NCI-H1092 (cell line): ENCODE measurements around the gene SLIT3.

Experiments
- DNase-seq: peaks from one replicate; lab custom pipeline; 2025; lab: John Stamatoyannopoulos, UW

Gene SLIT3

DNA sequence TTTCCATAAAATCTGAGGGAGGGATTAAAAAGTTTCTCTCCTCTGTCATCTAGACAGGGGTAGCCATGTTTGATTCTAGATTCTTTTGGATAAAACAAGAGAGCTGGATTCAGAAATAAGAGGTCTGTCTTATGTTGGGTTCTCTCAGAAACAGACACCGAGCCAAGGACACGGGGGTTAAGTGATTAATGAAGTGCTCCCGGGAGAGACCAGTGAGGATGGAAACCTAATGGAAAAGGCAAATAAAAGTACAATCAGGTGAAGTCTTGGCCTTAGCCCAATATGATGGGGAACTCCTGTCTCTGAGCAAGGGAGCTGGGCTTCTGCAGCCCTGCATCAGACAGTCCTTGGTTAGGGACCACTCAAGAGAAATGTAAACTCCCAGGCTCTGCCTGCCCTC lies 413.0 kb downstream of the SLIT3 start:
- DNase-seq = no peak

DNA sequence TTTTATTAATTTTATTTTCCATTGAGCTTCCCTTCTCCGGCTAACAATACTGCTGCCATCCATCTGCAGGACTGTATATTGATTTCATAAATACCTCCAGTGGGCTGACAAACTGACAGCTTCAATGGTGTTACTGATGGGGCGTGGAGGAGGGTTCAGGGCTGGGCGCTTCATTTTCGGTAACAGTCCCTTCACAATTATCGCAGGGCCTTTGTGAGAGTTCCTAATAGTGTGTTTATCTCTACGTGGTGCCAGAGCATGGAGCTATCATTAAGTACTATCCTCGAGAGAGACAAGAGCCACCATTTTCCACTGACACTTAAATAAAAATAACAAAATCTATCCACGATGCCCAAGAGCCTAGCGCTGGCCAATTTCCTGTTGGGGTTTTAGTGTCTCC lies 414.8 kb downstream of the SLIT3 start:
- DNase-seq = no peak

DNA sequence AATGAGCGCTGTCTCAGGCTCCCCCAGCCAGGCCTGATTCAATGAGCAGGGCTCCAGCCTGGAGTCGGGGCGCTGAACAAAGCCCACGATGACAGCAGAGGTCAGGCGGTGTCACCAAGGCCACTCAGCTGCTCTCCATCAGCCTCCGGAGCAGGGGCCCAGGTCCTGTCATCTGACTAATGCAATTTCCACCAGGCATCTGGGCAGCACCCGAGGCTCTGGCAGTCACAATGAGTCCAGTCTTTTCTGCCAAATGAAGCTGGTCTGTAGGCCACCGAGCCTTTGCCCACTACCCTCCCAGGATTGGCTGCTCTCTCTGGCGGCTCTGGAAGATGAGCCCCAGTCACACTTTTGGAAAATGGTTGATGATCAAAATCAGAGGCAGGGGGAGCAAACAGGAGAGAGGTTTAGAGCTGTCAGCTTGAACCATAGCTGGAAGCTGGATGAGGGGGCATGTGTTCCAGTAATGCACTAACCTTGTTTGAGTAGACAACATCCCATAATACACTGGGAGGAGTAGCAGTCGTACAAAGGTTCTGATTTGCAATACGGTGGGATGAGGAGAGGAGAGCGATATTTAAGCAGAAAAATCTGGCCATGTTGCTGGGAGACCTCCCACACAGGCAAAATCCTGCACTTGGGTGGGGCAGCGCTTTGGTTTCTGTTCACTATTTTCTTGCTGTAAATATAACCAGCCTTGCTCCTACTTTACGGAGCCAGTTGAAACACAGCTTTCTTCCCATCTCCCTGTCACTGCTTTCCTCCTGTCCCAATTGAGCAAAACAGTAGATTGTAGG lies 415.4 kb downstream of the SLIT3 start:
- DNase-seq = no peak

DNA sequence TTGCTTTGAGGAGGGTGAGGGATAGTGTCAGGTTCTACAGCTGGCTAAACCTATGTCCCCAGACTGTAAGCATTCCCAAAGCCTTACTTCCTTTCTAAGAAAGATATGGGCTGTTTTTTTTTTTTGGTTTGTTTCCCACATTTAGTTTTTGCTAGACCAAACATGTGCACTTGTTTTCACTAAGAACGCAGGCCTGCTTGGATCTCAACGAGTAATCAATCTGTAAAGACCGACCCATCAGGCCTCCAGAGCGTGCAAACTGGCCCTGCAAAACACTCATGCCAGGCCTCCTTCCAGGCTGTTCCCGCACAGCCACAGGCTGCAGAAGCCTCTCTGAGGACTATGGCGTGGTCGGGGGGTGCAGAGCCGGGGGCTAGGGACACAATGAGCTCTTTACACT lies 416.9 kb downstream of the SLIT3 start:
- DNase-seq = no peak

DNA sequence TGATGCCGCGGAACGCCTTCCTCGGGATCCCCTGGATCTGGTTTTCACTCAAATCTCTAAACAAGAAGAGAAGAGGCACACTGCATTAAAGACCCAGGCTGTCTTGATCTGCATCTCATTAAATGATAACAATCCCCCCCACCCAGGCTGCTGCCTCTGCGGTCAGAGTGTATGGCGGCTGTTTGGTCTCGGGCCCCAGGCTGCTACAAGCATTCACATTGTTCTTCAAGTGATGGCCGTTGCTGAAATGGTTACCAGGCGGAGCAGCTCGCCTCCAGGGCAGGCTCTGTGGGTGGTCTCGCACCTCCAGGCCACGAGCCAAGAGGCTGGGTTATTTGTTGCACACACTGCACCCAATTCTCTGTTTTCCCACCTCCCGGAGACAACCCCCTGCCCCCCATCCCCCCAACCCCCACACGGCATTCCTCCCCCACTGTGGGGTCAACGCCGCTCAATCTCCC lies 417.6 kb downstream of the SLIT3 start:
- no peak for DNase-seq

DNA sequence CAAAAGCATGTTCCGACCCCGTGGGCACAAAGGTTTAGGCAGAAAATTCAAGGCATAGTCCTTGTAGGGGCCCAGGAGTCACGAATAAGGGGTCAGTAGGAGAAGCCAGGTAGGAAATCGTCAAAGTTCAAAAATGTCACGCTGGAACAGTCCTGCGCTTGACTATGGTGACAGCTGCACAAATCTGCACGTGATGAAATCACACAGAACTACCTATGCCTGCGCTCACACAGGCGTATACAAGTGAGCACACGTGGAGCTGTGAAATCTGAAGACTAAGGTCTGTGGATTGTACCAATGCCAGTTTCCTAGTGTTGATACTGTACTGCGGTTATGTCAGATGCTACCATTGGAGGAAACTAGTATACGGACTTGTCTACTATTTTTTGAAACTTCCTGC lies 418.7 kb downstream of the SLIT3 start:
- no peak for DNase-seq

DNA sequence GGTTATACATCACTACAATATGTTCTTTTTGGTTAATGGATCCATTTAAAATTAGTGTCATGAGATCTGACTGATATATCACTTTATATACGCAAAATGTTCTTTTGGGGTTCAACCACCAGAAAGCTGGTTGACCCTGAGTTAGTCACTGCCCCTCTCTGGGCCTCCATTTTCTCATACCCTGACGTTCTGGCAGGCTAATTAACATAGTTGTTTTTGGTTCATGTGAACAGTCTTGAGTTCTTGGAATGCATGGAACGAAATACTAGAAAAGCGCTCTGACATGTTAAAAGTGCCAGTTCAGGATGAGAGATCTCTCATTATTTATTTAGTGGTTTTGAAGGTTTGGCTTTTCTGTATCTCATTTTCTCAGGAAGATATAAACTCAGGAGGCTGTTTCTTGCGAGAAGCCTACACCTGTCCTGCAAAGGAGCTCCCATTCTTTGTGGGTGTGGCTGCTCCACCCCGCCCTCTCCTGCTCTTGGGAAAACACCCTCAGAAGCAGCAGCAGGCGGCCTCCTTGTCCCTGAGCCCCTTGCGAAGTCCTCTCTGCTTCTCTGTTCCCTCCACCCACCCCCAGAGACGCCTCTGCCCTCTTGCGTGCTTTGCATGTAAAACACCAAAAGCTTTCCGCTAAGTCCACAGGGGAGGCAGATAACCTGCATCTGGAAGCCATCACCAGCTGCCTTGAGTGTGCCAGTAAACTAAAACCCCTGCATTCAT lies 419.4 kb downstream of the SLIT3 start:
- no peak for DNase-seq

DNA sequence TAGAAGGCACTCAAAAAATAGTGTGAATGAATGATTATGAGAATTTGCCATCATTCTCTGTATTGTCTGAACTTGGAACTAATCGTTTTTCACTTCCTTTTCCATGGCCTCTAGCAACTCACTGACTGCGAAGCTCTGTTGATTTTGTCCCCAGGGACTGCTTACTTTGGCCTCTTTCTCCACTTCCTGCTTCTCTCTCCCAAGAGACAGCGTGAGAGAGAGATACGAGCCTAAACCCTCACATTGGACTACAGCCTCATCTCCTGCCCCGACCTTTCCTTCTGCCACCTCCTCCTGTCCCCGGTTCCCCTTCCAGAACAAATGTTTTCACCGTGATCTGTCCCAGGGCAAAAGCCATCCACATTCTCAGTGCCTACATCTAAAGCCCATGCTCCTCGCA lies 421.0 kb downstream of the SLIT3 start:
- no peak for DNase-seq

DNA sequence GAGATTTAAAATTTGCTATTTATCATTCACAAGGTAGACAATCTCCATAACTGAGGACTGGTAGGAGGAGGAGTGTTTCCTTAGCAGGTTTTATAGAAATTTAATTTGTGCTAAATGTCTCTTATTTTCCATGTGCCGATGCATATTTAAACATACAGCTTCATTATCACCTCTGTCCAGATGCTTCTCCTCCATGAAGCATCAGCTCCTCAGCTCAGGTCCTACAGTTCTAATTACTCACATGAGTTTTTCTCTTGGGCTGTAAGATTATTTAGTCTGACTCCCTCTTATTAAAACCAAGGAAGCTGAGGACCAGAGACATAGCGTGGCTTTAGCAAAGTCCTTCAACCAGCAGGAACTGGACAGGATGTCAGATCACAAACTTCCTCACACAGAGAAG lies 421.6 kb downstream of the SLIT3 start:
- DNase-seq = no peak

DNA sequence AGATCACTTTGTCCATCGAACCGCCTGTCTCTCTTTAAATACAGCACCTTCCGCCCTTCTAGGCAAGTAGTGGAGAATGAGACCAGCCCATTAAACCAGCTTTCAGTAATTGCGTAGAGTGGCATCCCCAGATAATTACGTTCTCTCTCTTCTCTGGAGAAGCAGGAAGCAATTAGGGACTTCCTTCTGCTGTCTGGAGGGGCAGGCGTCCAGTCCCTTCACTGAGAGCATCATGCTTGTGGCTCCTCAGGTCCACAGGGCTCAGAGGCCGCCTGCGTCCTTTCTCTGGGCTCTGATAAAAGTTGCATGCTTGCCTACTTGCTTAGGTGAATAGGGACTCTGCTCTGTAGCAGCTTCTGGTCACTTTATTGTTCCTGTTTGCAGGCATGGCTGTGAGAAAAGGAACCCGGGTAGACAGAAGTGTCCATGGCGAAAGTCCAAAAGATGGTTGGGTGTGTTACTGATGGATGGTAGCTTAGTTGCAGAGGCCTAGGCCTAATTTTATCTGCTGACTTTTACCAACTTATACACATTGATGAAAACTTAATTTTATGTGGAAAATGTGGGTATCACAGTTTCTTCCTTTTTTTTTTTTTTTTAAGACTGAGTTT lies 422.7 kb downstream of the SLIT3 start:
- no peak for DNase-seq

DNA sequence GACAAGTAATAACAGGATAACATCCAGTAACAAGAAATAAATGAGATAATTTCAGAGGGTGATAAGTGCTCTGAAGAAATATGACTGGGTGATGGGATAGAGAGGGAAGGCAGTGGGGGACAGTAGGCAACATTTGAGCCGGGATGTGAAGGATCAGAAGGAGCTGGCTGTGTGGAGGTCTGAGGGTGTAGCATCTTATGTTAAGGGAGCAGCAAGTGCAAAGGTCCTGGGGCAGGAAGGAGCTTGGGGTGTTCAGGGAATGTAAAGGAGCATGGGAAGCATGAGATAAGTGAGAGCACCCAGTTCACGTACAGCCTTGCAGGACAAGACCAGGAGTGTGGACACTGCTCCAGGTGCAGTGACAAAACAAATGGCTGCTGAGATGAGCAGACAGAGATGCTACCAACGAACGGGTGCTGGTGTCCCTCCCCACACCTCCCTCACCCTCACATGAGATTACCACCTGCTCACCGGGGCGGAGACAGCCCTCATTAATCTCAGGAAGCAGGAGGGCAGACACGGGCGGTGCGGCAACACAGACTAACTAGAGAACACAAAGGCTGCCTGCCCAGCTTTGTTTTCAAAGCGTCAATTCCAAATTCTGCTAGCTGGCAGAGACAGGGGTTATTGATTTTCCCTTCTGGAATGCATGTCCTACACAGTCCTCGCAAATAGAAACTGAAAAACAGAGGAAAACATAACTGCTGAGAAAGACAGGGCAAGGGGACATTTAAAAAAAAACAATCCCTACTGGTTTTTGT lies 423.6 kb downstream of the SLIT3 start:
- DNase-seq = peak; percentile 20

DNA sequence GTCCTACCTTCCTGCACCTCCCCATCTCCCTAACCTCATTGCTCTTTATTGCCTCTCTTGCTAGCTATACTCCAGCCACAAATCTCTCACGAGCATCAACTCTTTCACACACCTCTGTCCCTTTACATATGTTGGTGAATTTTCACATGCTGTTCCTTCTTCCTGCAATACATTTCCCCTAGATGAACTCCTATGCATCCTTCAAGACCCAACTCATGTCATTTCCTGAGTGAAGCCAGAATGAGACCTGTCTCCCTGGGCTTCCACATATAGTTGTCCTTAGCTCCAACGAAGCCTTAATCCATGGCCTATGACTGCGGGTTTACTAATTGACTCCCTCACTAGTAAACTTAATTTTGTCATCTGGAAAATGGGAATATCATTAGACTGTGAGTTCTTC lies 424.5 kb downstream of the SLIT3 start:
- no peak for DNase-seq

DNA sequence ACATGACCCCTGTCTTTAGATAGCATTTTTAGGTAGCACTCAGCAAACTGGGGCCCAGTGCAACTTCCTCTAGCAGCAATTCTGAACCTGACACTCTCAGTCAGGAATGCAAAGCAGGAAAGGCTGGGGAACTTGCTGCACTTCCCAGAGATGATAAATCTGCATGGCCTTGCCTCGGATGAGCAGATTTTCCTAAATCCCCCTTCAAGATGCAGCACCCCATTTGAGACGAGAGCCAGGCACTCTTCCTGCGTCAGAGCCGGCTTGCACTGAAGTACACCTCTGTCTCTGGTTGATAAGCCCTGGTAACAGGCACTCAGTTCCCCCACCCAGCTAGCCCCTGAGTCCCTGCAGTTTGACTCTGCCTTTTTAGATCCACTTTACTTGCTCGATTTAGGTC lies 425.1 kb downstream of the SLIT3 start:
- no peak for DNase-seq

DNA sequence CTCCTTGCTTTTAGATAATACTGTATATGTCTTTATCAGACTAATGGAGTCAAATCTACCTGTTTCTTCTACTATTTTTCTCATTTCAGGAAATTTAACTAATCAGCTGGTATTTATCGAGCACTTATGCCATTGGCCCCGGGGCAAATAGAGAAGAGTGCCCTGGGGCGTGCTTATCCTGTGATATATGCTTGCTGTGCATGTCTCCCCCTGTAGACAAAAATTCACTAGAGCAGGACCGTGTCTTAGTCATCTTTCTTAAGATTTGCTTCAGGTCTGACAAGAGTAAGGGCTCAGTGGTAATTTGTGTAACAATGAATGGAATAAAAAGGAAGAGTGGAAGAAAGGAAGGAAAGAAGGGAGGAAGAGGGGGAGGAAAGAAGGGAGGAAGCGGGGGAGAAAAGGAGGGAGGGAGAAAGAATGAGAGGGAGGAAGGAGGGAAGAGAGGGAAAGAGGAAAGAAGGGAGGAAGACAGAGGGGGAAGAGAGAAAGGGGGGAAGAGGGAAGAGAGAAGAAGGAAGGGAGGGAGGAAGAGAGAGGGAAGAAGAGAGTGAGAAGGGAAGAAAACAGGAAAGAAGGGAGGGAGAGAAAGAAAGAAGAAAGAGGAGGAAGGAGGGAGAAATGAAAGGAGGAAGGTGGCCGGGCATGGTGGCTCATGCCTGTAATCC lies 426.1 kb downstream of the SLIT3 start:
- DNase-seq = no peak

DNA sequence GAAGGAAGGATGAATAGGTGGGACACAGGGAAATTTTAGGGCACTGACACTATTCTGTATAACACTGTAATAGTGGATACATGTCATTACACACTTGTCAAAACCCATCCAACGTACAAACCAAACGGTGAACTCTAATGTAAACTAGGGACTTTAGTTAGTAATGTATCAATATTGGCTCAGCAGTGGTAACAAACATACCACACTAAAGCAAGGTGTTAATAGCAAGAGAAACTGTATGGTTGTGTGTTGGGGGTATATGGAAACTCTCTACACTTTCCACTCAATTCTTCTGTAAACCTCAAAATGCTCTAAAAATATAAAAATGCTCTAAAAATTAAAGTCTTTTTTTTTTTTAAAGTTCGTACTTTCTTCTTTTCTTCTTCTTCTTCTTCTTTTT lies 428.7 kb downstream of the SLIT3 start:
- DNase-seq = no peak

DNA sequence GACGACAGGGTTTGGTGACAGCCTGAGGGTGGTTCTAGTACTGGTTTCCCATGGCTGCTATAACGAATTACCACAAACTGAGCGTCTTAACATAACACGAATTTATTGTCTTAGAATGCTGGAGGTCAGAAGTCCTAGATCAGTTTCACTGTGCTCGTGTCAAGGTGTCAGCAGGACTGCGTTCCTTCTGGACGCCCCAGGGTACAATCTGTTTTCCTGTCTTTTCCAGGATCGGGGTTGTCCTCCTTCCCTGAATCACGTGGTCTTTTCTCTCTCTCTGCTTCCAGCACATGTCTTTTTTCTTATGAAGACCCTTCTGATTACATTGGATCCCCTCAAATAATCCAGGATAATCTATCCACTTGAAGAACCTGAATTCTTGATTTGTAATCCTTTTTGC lies 430.0 kb downstream of the SLIT3 start:
- no peak for DNase-seq

DNA sequence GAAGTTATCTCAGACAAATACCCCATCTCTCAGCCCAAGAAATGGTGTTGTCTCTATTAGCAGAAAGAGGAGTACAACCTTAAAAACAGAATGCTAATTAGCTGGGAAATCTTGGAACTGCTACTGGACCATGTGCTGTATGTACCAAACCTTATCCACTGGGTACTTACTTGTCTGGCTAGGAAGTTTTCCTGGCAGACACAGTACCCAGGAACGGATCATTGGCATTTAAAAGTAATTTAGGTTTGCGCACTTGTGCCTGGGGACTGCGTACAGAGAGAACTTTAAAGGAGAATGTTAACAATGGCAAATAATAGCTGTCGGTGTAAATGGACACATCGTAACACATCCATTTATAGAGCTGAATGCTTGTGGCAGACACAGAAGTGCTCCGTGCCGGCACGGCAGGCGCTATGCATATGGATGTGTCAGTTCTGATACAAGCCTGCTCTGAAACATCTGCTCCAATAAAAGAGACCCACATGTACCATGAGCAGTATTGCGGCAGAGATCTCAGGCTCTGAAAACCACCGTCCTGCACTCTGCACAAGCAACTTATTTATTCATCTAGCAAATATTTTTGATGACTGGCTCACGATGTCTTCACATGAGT lies 431.2 kb downstream of the SLIT3 start:
- no peak for DNase-seq

DNA sequence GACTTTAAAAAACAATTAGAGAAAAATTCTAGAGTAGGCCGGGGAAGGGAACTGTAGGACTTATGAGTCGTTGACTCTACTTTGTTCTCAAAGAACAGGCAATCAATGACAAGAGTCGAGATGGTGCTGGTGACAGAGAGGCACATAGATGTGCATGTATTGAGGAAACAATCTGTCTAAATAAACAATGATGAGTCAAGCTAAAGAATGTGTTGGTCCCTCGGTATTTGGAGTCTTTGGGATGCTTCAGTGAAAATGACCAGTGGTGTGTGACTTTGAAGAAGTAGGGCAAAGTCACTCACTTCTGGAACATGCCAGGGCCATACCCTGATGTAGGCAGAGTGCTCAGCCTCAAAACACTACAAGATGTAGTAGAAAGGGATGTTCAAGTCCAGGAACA lies 433.7 kb downstream of the SLIT3 start:
- DNase-seq = no peak

DNA sequence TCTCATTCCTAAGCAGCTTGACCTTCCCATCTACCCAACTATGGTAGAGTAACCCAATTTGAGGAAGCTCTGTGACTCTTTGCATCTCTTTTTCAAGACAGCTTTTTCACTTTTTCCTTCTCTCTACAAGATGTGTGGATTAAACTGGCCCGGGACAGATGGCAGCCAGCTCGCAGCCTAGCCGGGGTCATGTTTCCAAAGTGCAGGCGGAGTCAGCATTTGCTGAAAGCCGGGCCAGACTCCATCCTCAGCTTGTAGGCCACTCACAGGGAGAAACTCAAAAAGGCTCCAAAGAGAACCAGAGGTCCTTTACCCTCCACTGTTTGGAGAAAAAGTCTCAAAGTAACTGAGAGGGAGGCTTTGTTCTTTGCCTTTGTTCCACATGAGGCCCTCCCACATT lies 435.0 kb downstream of the SLIT3 start:
- no peak for DNase-seq

DNA sequence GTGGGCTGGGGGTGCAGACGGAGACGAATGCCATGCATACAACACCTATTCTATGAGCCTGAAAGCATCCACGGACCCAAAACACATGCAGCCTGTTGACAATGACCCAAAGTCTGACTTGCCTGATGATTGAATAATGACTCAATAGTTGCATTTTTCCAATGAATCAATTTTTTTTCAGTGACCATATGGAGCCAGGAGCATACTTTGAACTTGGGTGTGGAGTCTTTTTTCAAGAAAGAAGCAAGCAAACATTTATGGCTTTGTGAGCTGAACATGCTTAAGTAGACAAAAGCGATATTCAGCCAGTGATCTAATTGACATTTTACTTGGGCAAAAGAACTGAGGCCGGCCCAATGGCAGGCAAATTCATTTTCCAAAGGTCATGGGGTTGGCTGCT lies 437.9 kb downstream of the SLIT3 start:
- DNase-seq = no peak

DNA sequence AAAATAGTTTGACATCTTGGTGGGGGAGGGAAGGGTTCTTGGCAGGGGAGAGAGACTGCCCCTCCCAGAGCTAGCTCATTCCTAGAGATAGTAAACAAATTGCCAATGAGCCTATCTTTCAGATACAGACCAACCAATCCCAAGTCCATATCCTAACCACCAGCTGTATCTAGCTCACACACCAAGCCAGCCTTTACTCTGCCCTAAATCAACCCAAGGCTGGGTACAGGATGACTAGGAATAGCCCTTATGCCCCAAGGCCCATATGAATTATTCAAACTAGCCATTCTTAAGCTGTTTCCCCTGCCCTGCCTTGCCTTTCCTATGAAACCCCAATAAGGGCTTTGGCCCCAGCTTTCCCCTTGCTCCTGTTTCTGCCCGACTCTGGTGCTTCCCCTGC lies 440.4 kb downstream of the SLIT3 start:
- DNase-seq = no peak

DNA sequence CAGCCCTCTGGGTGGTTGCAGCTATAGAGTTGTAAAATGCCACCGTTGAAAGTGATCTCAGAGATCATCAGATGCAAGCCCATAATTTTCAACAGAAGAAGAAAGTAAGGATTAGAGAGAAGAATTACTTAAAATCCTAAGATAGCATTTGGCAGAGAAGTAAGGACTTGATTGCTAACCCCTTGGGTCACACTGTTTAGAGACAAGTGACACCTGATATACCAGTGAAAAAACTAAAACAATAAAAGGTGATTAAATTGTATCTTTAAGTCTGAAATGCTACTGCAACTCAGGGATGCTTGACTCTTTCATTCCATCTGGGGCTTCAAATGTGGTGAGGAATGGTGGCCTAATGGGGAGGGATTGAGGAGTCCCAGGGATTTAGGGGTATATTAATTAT lies 440.9 kb downstream of the SLIT3 start:
- no peak for DNase-seq
